Activated CD4-positive, alpha-beta T cell treated with anti-CD3 and anti-CD28 coated beads, Interleukin-2, amount 10 ng/mL, durations not matched to agents 24 days and 14 days (primary cell): ENCODE measurements around the gene RBBP7. TPM values are rescaled to one million over a fixed set of nuclear protein-coding genes. Genes with fewer than 3 reads are reported as not detected.
A peak's percentile ranks its signal among the peaks of the same experiment; 100 is the strongest.
"Not testable (repeated sequence)": the region's sequence is repeated elsewhere in the genome, so short reads cannot be mapped to it uniquely, and the experiment has no call there.

ENCODE experiments used
- DNase-seq: peaks from one replicate; pipeline ENCODE4 v3.0.0; 2022
- H3K27ac Mint-ChIP-seq: one replicate; pipeline ENCODE4 v1.8.0; 2022; ENCODE audit warnings: mild to moderate bottlenecking, mixed read lengths
- H3K27me3 Mint-ChIP-seq: one replicate; pipeline ENCODE4 v1.8.0; 2022; ENCODE audit warnings: mixed read lengths
- H3K36me3 Mint-ChIP-seq: one replicate; pipeline ENCODE4 v1.8.0; 2022; ENCODE audit warnings: low read depth, mild to moderate bottlenecking, mixed read lengths
- H3K4me1 Mint-ChIP-seq: one replicate; pipeline ENCODE4 v1.8.0; 2021; ENCODE audit warnings: mixed read lengths
- H3K4me3 Mint-ChIP-seq: one replicate; pipeline ENCODE4 v1.8.0; 2022; ENCODE audit warnings: mild to moderate bottlenecking, moderate library complexity, mixed read lengths
- H3K9me3 Mint-ChIP-seq: one replicate; pipeline ENCODE4 v1.8.0; 2021; ENCODE audit warnings: mixed read lengths
- intact Hi-C: fragments of 100-400 bp; cut with micrococcal nuclease; formaldehyde crosslinking; loops from one replicate; pipeline ENCODE4 v1.15.1; 2023
- total RNA-seq: library from RNA; stranded (reverse); gene quantifications from 2 replicates; pipeline ENCODE4 v1.2.3, GENCODE V29; 2022

The RBBP7 gene
- total RNA-seq, 1 donor from 2014 or later: 137 TPM

DNA sequence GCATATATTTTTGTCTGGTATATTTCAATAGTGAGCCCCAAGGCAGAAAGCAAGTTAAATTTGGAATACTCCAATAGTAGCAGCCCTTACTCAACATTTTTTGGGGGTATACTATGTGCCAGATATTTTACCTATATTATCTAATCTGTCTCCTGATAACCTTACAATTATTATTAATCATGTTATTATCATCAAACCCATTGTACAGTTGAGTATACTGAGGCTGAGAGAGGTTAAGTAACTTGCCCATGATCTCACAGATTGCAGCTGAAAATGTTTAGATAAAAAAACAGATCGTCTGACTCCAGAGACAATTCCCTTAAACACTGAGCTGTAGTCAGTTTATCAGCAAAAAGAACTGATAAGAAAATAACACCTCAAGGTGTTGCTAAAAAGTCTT lies 6.5 kb upstream of the RBBP7 start:
- intact Hi-C loops: no loop called here
- H3K27me3 Mint-ChIP-seq: peaks cover 27% of the 10 kb centered on the region
- H3K36me3 Mint-ChIP-seq: no peaks in the 10 kb centered on the region
- no peak for DNase-seq
- no peaks in the 10 kb centered on the region for H3K4me1 Mint-ChIP-seq
- H3K4me3 Mint-ChIP-seq: no peak overlapping the region
- no peaks in the 10 kb centered on the region for H3K9me3 Mint-ChIP-seq
- no peak overlapping the region for H3K27ac Mint-ChIP-seq

DNA sequence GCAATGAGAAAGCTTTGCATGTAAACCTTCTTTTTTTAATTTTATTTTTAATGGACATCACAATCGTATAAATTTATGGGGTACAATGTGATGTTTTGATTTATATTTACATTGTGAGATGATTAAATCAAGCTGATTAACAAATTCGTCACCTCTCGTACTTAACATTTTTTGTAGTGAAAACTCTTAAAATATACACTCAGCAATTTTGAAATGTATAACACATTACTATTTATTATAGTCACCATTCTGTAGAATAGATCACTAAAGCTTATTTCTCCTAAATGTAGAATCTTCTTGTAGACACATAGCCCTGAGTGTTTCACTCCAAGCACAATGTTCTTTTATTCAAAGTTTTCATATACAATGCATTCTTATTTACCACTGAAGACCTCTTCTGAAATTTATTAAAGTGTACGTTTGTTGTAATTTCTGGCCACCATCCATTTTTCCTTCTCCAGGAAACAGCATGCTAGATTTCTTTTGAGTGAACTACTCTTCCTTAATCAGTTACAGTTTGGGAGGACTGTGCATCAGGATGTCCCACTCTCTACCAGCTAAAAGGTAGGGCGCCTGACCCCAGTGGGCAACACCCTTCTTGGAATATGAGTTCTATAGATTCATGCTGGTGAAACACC lies 4.4 kb upstream of the RBBP7 start:
- DNase-seq: no peak
- intact Hi-C loops: no loop called here

DNA sequence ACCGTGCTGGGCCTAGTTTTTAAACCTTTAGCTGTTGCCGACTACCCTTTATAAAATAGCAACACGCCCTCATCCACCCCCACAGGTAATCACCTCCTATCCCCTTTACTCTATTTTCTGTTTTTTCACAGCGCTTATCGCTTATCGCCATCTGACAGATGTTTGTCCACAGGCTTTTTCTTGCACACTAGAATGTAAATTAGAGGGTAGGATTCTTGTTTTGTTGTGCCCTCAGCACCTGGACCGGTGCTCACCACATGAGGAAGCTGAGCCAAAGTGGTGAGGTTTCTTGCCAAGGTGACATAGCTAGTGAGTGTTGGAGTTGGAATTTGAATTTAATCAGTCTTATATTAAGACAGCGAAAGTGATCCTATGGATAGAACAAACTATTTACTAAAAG lies 2.9 kb upstream of the RBBP7 start:
- peaks cover 9% of the 10 kb centered on the region for H3K36me3 Mint-ChIP-seq
- H3K27ac Mint-ChIP-seq: no peak overlapping the region
- H3K4me1 Mint-ChIP-seq: peaks cover 10% of the 10 kb centered on the region
- H3K27me3 Mint-ChIP-seq: peaks cover 17% of the 10 kb centered on the region
- H3K4me3 Mint-ChIP-seq: no peak overlapping the region
- DNase-seq: no peak
- intact Hi-C loops: no loop called here
- no peaks in the 10 kb centered on the region for H3K9me3 Mint-ChIP-seq

More for the DNA sequence above, 4.4 kb upstream of the RBBP7 start:
- Mint-ChIP-seq H3K36me3 (peaks cover 3% of the 10 kb centered on the region), H3K4me1 (peaks cover 3% of the 10 kb centered on the region), H3K9me3 (no peaks in the 10 kb centered on the region), H3K27ac (no peak overlapping the region), H3K27me3 (peaks cover 21% of the 10 kb centered on the region), H3K4me3 (no peak overlapping the region)

DNA sequence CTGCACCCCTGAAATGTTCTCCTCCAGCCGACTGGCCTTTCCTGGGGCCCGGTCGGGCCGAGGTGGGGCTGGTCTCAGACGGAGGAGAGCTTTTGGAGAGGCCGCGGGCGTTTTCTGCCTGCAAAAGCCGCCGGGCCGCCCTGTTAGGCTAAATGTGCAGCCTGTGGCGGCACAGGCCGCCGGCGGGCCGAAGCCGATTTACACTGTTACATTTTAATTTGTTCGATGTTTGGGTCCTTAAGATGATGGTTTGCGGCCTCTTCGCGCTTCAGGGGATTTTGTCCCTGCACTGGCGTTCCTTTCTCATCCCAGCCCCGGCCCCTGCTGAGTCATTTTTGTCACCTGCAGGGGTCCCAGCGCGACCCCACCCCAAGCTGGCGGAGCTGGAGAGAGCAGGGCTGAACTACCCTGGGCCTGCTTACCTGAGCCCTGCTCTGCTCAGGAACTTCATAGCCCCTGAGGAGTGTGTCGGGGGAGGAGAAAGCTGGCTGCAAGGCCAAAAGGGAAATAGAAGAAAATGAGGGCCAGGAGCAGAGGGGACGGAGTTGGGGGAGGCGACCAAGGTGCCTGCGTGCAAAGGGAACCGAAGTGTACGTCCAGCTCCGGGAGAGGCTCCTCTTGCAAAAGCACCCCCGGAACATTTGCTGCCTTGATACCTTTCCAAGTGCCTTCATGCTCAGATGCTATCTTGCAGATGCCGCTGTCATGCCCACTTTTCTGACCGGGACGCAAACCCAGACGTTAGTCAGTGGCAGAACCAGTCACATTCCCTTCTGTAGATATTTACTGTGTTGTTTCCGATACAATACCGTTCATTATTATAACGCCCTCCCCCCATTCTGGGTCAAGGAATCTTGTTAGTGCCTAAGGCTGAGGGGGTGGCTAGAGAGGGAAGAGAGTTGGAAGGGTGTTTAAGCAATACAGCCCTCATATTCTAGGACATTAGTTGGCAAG lies 977 bp upstream of the RBBP7 start:
- peak overlapping the region; percentile 98 for H3K4me3 Mint-ChIP-seq
- H3K36me3 Mint-ChIP-seq: peaks cover 11% of the 10 kb centered on the region
- peaks cover 8% of the 10 kb centered on the region for H3K27me3 Mint-ChIP-seq
- no peaks in the 10 kb centered on the region for H3K9me3 Mint-ChIP-seq
- peak overlapping the region; percentile 78 for H3K27ac Mint-ChIP-seq
- peak; percentile 58 for DNase-seq
- peaks cover 13% of the 10 kb centered on the region for H3K4me1 Mint-ChIP-seq
- intact Hi-C loops: loop anchor here (1.0 kb wide), 3 partner anchors 12 to 85 kb away; partner anchors contain the start of gene TXLNG

DNA sequence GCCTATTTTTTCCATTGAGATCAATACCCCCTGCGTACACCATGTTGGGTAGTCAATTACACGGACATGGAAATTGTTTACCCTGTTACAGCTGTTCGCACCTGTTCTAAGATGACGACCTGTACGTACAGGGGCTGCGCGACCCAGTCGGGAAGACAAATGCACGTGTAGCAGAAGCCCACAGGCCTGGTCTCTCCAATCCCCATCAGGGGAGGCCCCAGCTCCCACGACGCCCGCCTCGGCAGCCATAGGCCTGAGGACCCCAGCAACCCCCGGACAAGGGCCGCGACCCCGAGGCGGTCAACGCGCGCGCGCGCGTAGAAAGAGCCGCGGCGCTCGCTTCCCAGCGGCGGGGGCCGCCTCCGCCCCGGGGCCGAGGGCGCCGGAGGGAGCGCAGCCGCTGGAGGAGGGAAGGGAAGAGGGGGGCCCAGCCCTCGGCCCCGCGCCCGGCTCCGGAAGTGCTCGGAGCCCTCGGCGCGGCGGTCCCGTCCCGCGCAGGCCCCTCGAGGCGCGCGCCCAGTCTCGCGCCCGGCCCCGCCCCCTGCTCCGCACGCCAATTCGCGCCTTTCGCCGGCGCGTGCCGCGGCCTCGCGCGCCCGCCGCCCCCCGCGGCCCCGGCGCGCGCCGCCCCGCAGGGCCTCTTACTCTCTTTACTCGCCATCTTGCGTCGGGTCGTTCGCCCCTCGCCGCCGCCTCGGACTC lies 618 bp downstream of the RBBP7 start:
- H3K27ac Mint-ChIP-seq: peak overlapping the region; percentile 100
- H3K27me3 Mint-ChIP-seq: no peaks in the 10 kb centered on the region
- peaks cover 17% of the 10 kb centered on the region for H3K4me1 Mint-ChIP-seq
- peak overlapping the region; percentile 98 for H3K4me3 Mint-ChIP-seq
- H3K9me3 Mint-ChIP-seq: no peaks in the 10 kb centered on the region
- intact Hi-C loops: loop anchor here (1.0 to 5.0 kb wide), 5 partner anchors 13 to 149 kb away; partner anchors contain the start of gene TXLNG
- peak; percentile 87 for DNase-seq
- H3K36me3 Mint-ChIP-seq: peaks cover 16% of the 10 kb centered on the region

DNA sequence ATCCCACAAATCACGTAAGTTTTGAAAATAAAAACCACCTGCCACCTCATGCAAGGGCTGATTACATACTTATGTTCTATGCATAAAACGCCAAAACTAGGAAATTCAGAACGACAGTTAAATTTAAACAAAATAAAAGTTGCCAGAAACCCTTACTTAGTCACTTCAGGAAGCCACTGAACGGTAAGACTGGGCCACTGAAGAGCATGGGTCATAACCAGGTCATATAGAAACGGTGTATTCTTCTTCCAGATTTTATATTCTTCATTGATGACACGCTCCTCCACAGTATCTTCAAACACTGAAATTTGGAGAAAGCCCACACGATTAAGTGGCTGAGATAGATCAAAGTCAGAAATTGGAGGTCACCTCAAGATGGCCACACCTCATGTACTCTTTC lies 1.2 kb downstream of the RBBP7 start:
- no peaks in the 10 kb centered on the region for H3K27me3 Mint-ChIP-seq
- peaks cover 16% of the 10 kb centered on the region for H3K36me3 Mint-ChIP-seq
- intact Hi-C loops: loop anchor here (2.0 to 5.0 kb wide), 2 partner anchors 42 to 148 kb away; no protein-coding TSS in a partner anchor
- peak overlapping the region; percentile 96 for H3K27ac Mint-ChIP-seq
- peak overlapping the region; percentile 97 for H3K4me3 Mint-ChIP-seq
- H3K4me1 Mint-ChIP-seq: peaks cover 17% of the 10 kb centered on the region
- DNase-seq: no peak
- no peaks in the 10 kb centered on the region for H3K9me3 Mint-ChIP-seq

DNA sequence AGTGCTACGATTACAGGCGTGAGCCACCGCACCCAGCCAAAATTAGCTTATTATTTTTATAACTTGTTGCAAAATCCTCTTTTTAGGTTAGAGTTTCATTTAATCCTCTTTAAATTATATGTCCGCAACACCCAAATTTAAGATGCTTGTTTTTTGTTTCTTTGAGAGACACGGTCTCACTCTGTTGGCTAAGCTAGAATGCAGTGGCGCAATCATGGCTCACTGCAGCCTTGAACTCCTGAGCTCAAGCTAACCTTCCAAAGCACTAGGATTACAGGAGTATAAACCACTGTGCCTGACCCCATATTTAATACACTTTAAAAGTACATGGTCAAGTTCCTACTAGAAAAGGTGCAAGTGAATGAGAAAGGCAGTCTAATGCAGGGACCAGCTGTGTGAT lies 2.2 kb downstream of the RBBP7 start:
- Mint-ChIP-seq H3K36me3 (peaks cover 20% of the 10 kb centered on the region), H3K27ac (no peak overlapping the region)

DNA sequence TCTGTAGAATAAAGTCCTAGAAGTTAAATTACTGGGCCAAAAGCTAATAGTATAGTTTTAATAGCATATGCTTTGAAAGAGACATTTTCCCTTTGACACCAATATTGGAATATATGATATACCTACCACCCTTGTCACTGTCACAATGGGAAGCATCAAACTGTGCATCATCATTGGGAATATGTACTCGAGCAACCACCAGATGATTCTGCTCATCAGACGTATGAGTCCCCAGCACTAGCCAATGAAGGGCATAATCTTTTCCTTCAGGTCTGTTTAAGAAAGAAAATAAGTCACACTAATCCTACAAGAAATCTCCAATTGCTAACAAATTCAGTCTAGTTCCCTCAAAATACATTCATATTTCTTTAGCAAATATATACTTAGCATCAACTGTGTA lies 7.3 kb downstream of the RBBP7 start:
- intact Hi-C loops: no loop called here
- H3K4me1 Mint-ChIP-seq: peaks cover 15% of the 10 kb centered on the region
- peaks cover 27% of the 10 kb centered on the region for H3K36me3 Mint-ChIP-seq
- no peak overlapping the region for H3K4me3 Mint-ChIP-seq
- H3K9me3 Mint-ChIP-seq: no peaks in the 10 kb centered on the region
- no peak overlapping the region for H3K27ac Mint-ChIP-seq
- DNase-seq: no peak
- H3K27me3 Mint-ChIP-seq: no peaks in the 10 kb centered on the region

More for the DNA sequence above, 2.2 kb downstream of the RBBP7 start:
- DNase-seq: no peak
- Mint-ChIP-seq H3K4me3 (peak overlapping the region; percentile 97), H3K27me3 (no peaks in the 10 kb centered on the region), H3K9me3 (no peaks in the 10 kb centered on the region), H3K4me1 (peaks cover 17% of the 10 kb centered on the region)
- intact Hi-C loops: loop anchor here (2.0 to 5.0 kb wide), 2 partner anchors 41 to 147 kb away; no protein-coding TSS in a partner anchor

DNA sequence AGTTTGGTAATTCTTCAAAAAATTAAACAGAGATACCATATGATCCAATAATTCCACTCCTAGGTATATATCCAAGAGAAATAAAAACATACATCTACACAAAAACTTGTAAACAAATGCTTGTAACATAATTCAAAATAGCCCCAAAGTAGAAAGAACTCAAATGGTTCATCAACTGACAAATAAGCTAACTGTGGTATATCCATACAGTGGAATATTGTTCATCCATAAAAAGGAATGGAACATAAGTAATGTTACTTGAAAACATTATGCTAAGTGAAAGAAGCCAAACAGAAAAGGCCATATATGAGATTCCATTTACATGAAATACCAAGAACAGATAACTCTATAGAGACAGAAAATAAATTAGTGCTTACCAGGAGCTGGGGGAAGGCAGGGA lies 13.4 kb downstream of the RBBP7 start:
- no peak overlapping the region for H3K27ac Mint-ChIP-seq
- peaks cover 28% of the 10 kb centered on the region for H3K4me1 Mint-ChIP-seq
- no peak overlapping the region for H3K4me3 Mint-ChIP-seq
- peaks cover 52% of the 10 kb centered on the region for H3K36me3 Mint-ChIP-seq
- no peaks in the 10 kb centered on the region for H3K9me3 Mint-ChIP-seq
- no peak for DNase-seq
- intact Hi-C loops: loop anchor here (1.0 kb wide), 1 partner anchor 14 kb away; the partner anchor contains the start of gene RBBP7
- no peaks in the 10 kb centered on the region for H3K27me3 Mint-ChIP-seq

DNA sequence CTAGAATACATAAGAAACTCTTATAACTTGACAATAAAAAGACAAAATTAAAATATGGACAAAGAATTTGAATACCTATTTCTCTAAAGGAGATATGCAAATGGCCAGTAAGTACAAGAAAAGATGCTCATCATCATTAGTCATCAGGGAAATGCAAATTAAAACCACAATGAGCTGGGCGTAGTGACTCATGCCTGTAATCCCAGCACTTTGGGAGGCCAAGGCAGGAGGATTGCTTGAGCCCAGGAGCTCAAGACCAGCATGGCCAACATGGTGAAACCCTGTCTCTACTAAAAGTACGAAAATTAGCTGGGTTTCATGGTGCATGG lies 14.1 kb downstream of the RBBP7 start:
- Mint-ChIP-seq H3K4me1 (peaks cover 32% of the 10 kb centered on the region), H3K36me3 (peaks cover 57% of the 10 kb centered on the region), H3K27ac (peak overlapping the region; percentile 74)
- not testable (repeated sequence) for H3K9me3 Mint-ChIP-seq, H3K4me3 Mint-ChIP-seq, H3K27me3 Mint-ChIP-seq
- intact Hi-C loops: loop anchor here (1.0 kb wide), 1 partner anchor 14 kb away; the partner anchor contains the start of gene RBBP7
- DNase-seq: peak; percentile 56

DNA sequence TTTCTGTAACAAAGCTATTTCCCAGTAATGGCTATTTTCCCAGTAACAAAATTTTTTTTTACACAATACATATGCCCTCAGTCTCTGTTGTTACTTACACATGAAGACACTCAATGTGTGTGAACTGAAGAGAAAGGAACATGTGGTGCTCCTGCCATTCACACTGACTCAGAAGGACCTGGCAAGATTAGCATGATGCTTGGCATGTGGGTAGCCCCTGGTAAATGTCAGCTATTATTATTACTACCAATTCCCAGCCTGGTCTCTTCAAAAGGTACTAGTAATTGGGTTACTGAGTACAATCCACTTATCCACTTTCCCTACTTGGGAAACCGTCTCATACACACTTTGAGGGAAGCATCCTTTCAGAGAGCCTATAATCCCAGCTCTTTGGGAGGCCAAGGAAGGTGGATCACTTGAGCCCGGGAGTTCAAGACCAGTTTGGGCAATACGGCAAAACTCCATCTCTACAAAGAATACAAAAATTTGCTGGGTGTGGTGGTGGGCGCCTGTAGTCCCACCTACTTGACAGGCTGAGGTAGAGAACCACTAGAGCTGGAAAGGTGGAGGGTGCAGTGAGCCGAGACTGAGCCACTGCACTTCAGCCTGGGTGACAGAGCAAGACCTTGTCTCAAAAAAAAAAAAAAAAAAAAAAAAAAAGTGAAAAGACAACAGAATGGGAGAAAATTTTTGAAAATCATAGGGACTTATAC lies 14.6 kb downstream of the RBBP7 start:
- Mint-ChIP-seq H3K4me1 (peaks cover 32% of the 10 kb centered on the region), H3K27ac (peak overlapping the region; percentile 48), H3K4me3 (no peak overlapping the region), H3K36me3 (peaks cover 57% of the 10 kb centered on the region), H3K27me3 (no peaks in the 10 kb centered on the region), H3K9me3 (no peaks in the 10 kb centered on the region)
- intact Hi-C loops: loop anchor here (1.0 kb wide), 1 partner anchor 15 kb away; the partner anchor contains the start of gene RBBP7
- DNase-seq: no peak

DNA sequence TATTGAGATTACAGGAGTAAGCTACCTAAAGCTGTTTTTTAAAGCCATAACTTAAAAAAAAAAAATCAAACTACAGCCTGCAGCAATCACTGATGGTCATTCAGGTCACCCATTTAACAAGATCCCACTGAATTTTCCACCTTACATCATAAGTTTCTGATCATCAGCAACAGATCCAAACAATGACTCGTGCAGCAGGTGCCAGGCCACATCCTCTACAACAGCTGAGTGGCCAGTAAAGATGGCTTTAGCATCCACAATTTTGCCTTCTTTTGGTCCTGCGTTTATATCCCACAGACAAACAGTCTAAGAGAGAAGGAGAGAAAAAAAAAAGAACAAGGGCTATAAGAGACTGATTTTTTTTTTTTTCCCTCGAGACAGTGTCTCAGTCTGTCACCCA lies 16.6 kb downstream of the RBBP7 start:
- Mint-ChIP-seq H3K9me3 (no peaks in the 10 kb centered on the region), H3K27me3 (no peaks in the 10 kb centered on the region), H3K36me3 (peaks cover 52% of the 10 kb centered on the region), H3K4me1 (peaks cover 24% of the 10 kb centered on the region), H3K4me3 (no peak overlapping the region), H3K27ac (no peak overlapping the region)
- intact Hi-C loops: no loop called here
- DNase-seq: no peak

DNA sequence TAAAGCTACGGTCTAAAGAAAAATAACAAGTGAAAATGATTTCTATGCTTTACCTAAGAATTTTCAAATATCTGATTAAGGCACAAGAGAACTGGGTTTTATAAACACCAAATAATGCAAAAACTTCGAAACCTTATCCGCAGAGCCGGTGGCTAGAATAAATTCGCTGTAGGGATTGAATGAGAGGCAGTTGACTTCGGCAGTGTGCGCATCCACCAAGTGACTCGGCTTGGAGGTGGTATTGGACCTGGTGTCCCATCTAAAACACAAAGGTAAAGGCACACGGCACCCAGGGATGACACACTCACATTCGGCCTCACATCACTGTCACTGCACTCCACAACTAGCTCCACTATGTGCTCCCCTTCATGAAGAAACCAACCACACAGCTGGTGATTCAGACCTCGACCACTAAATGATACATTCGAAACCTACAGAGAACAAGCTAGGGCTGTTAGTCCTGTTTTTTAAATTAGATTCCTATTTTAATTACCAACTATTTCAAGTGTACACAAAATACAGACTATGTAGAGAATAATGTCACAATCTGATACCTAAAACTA lies 17.5 kb downstream of the RBBP7 start:
- intact Hi-C loops: no loop called here
- H3K27me3 Mint-ChIP-seq: no peaks in the 10 kb centered on the region
- H3K4me1 Mint-ChIP-seq: peaks cover 24% of the 10 kb centered on the region
- H3K36me3 Mint-ChIP-seq: peaks cover 53% of the 10 kb centered on the region
- DNase-seq: no peak
- no peak overlapping the region for H3K4me3 Mint-ChIP-seq
- no peaks in the 10 kb centered on the region for H3K9me3 Mint-ChIP-seq
- H3K27ac Mint-ChIP-seq: no peak overlapping the region
